IPS-18c (cell line): ENCODE data around the gene CDC6.
A peak's percentile ranks its signal among the peaks of the same experiment; 100 is the strongest.

Source experiments
- H3K4me3 ChIP-seq: 2 replicates; pipeline ENCODE4 v1.7.0; 2013; ENCODE audit warnings: low read depth, mild to moderate bottlenecking, low read length, moderate library complexity; ENCODE audit not compliant: insufficient read depth
- H3K9me3 ChIP-seq: one replicate; pipeline ENCODE4 v1.6.1; 2013; ENCODE audit warnings: mild to moderate bottlenecking, low read length, moderate library complexity; ENCODE audit not compliant: control insufficient read depth, insufficient read depth

The CDC6 gene

GRCh38 chr17:40306395-40306794, 18.7 kb downstream of the CDC6 start:
- peak overlapping the region; percentile 16; the same call in 1 of the 2 replicates for H3K4me3 ChIP-seq
- no peaks in the 10 kb centered on the region for H3K9me3 ChIP-seq

GRCh38 chr17:40307001-40307730, 19.5 kb downstream of the CDC6 start:
- no peak overlapping the region for H3K4me3 ChIP-seq
- H3K9me3 ChIP-seq = no peaks in the 10 kb centered on the region

- no peaks in the 10 kb centered on the region for H3K9me3 ChIP-seq
- no peak overlapping the region for H3K4me3 ChIP-seq
Measured at GRCh38 chr17:40307740-40308239, 20.1 kb downstream of the CDC6 start.

- Histone ChIP-seq H3K4me3 (peak within 1 kb of the TSS; percentile 72), H3K9me3 (no peaks in the 10 kb centered on the region)
Measured at GRCh38 chr17:40309031-40309948, 21.6 kb downstream of the CDC6 start, which contains the start of gene RARA. Gene RARA, plus strand, starts transcription at chr17:40309180. Its CDS starts 22,039 bp downstream, at chr17:40331219.

GRCh38 chr17:40309949-40310510, 22.4 kb downstream of the CDC6 start:
- H3K9me3 ChIP-seq = no peaks in the 10 kb centered on the region
- H3K4me3 ChIP-seq = no peak overlapping the region

- H3K4me3 ChIP-seq = no peak overlapping the region
Measured at GRCh38 chr17:40310882-40311391, 23.3 kb downstream of the CDC6 start.

GRCh38 chr17:40311575-40311974, 23.9 kb downstream of the CDC6 start:
- Histone ChIP-seq H3K9me3 (no peaks in the 10 kb centered on the region), H3K4me3 (no peak overlapping the region)

More at GRCh38 chr17:40310882-40311391, 23.3 kb downstream of the CDC6 start:
- no peaks in the 10 kb centered on the region for H3K9me3 ChIP-seq

- Histone ChIP-seq H3K4me3 (no peak overlapping the region), H3K9me3 (no peaks in the 10 kb centered on the region)
Measured at GRCh38 chr17:40312131-40312731, 24.6 kb downstream of the CDC6 start.

- H3K9me3 ChIP-seq = no peaks in the 10 kb centered on the region
- H3K4me3 ChIP-seq = no peak overlapping the region
Measured at GRCh38 chr17:40312893-40313667, 25.4 kb downstream of the CDC6 start.

- no peak overlapping the region for H3K4me3 ChIP-seq
Measured at GRCh38 chr17:40313668-40314583, 26.2 kb downstream of the CDC6 start.

GRCh38 chr17:40314584-40314956, 26.9 kb downstream of the CDC6 start:
- no peaks in the 10 kb centered on the region for H3K9me3 ChIP-seq
- no peak overlapping the region; the same call in 1 of the 2 replicates for H3K4me3 ChIP-seq

More at GRCh38 chr17:40313668-40314583, 26.2 kb downstream of the CDC6 start:
- no peaks in the 10 kb centered on the region for H3K9me3 ChIP-seq

GRCh38 chr17:40315206-40315605, 27.5 kb downstream of the CDC6 start:
- no peak overlapping the region for H3K4me3 ChIP-seq
- H3K9me3 ChIP-seq = no peaks in the 10 kb centered on the region

- H3K4me3 ChIP-seq = no peak overlapping the region
- no peaks in the 10 kb centered on the region for H3K9me3 ChIP-seq
Measured at GRCh38 chr17:40315678-40316570, 28.2 kb downstream of the CDC6 start.

GRCh38 chr17:40316571-40317344, 29.1 kb downstream of the CDC6 start:
- Histone ChIP-seq H3K9me3 (no peaks in the 10 kb centered on the region), H3K4me3 (peak overlapping the region; percentile 57)
